Measurements from ENCODE around the gene PFKFB2. TPM values are rescaled to one million over a fixed set of nuclear protein-coding genes. Genes with fewer than 3 reads are reported as not detected.

The PFKFB2 gene
- total and polyA plus RNA-seq, 2 of the 8 experiments (the other 6 are each of a cell fraction or from before 2014, with no cell fraction given), result 6.7 to 19.1 TPM

GRCh38 chr1:207088701-207089626, 35.9 kb downstream of the PFKFB2 start, which contains the start of gene C4BPB:
C4BPB (plus strand) TSS chr1:207088860; CDS start chr1:207089532, 672 bp downstream.
- Histone ChIP-seq H3K18ac (ENCODE audit: extremely low read depth, low read length) (no peak within 1 kb of the TSS), H4K8ac (ENCODE audit: extremely low read depth, insufficient read depth, low read length) (no peak within 1 kb of the TSS), H3K79me1 (ENCODE audit: low read depth, low read length) (no peaks in the 10 kb centered on the region), H3K14ac (ENCODE audit: insufficient read length) (no peak within 1 kb of the TSS), H2AK5ac (ENCODE audit: low read depth, low read length) (no peak within 1 kb of the TSS), H3K79me2 (ENCODE audit: control insufficient read depth in 1 of 2, insufficient read depth in 2 of 2, low read length in 2 of 2) (no peaks in the 10 kb centered on the region), H3K4ac (replicated peaks; ENCODE audit: insufficient read length, low read depth, low read length) (no peak within 1 kb of the TSS), H2BK120ac (replicated peaks; ENCODE audit: low read depth, low read length) (no peak within 1 kb of the TSS), H2BK20ac (ENCODE audit: low read length) (no peak within 1 kb of the TSS), H3K4me2 (ENCODE audit: insufficient read depth in 1 of 2, low read depth in 2 of 2, low read length in 2 of 2) (no peak within 1 kb of the TSS), H3K4me1 (replicated peaks in 1 of 4; ENCODE audit: control insufficient read depth in 3 of 4, insufficient read depth in 4 of 4, low read length in 3 of 4) (peaks cover 0 to 3% (median 0%) of the 10 kb centered on the region in 4 experiments; a peak in 2 of 7 replicates), H4K5ac (ENCODE audit: insufficient read length, low read depth, low read length) (no peak within 1 kb of the TSS), H3K23me2 (ENCODE audit: low read depth, low read length) (no peaks in the 10 kb centered on the region), H3K23ac (ENCODE audit: insufficient read length) (peak within 1 kb of the TSS; percentile 15), H4K20me1 (replicated peaks in 1 of 2; ENCODE audit: control insufficient read depth in 1 of 2, insufficient read depth in 2 of 2, low read length in 2 of 2) (no peaks in the 10 kb centered on the region), H2BK5ac (ENCODE audit: low read depth, low read length) (no peak within 1 kb of the TSS), H3K9ac (replicated peaks in 1 of 4; ENCODE audit: extremely low read depth in 1 of 4, low read depth in 3 of 4, low read length in 3 of 4) (no peak within 1 kb of the TSS), H2AFZ (ENCODE audit: low read length) (no peak within 1 kb of the TSS), H3K27ac (ENCODE audit: low read depth, low read length) (no peak within 1 kb of the TSS), H3K9me3 (ENCODE audit: insufficient read depth in 2 of 2, low read depth in 1 of 2, low read length in 1 of 2) (no peaks in the 10 kb centered on the region), H3K4me3 (ENCODE audit: extremely low read depth in 1 of 4, insufficient read depth in 2 of 4, low read depth in 3 of 4, low read length in 4 of 4) (no peak within 1 kb of the TSS), H2BK15ac (ENCODE audit: low read length) (no peak within 1 kb of the TSS), H2BK12ac (ENCODE audit: low read depth, low read length) (no peak within 1 kb of the TSS), H4K91ac (replicated peaks; ENCODE audit: insufficient read length, low read length) (no peak within 1 kb of the TSS), H3K36me3 (ENCODE audit: control insufficient read depth in 2 of 4, insufficient read depth in 4 of 4, low read length in 3 of 4) (no peaks in the 10 kb centered on the region; a peak in 1 of 8 replicates), H3K56ac (replicated peaks; ENCODE audit: insufficient read length, low read depth, low read length) (no peak within 1 kb of the TSS), H3K27me3 (replicated peaks in 1 of 4; ENCODE audit: control insufficient read depth in 3 of 4, extremely low read depth in 1 of 4, insufficient read depth in 3 of 4, low read length in 3 of 4) (no peaks in the 10 kb centered on the region)
- CTCF ChIA-PET (ENCODE audit: partially characterized antibody), result interaction anchor here (0.9 to 1.0 kb wide), 2 partner anchors 11 to 39 kb away, joined by 3 read pairs; no protein-coding TSS in a partner anchor
- FAIRE-seq (no peak), DNase-seq (ENCODE audit: low read depth in 1 of 2, low spot score in 2 of 2) (no peak)
- POLR2A ChIA-PET (ENCODE audit: partially characterized antibody), result no interaction called here
- 91% methylated on average over 9 of the region's 9 CpGs; no CpG with 5 or more reads in 1 of the 2 experiments for WGBS, 2 experiments (ENCODE audit: extremely low coverage in 1 of 2, insufficient coverage in 1 of 2, insufficient read length in 1 of 2, insufficient replicate concordance in 2 of 2, low coverage in 1 of 2, low lambda C conversion rate in 2 of 2, missing lambda C conversion rate in 1 of 2)
- no peak for TF ChIP-seq BCL11A (IDR thresholded peaks at IDR 0.05; ENCODE audit: low read depth in 2 of 2, low read length in 2 of 2)
- no peak for TF ChIP-seq TBP (IDR thresholded peaks at IDR 0.05; ENCODE audit: low read depth, low read length)
- TF ChIP-seq EP300 (IDR thresholded peaks at IDR 0.05; ENCODE audit: borderline replicate concordance in 1 of 2, low read depth in 2 of 2, low read length in 2 of 2), result no peak
- TF ChIP-seq SP2 (IDR thresholded peaks at IDR 0.05; ENCODE audit: low read length), result no peak
- TF ChIP-seq, protein P1, sequence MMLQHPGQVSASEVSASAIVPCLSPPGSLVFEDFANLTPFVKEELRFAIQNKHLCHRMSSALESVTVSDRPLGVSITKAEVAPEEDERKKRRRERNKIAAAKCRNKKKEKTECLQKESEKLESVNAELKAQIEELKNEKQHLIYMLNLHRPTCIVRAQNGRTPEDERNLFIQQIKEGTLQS (IDR thresholded peaks at IDR 0.05; ENCODE audit: insufficient read depth, low read depth, low read length), result no peak
- no peak for TF ChIP-seq SP1 (IDR thresholded peaks at IDR 0.05; ENCODE audit: low read depth, low read length)
- TF ChIP-seq TAF1 (IDR thresholded peaks at IDR 0.05; ENCODE audit: low read depth, low read length), result no peak
- TF ChIP-seq CEBPB (IDR thresholded peaks at IDR 0.05; ENCODE audit: low read depth, low read length), result no peak
- TF ChIP-seq NRF1 (IDR thresholded peaks at IDR 0.05; ENCODE audit: low read depth, low read length), result no peak
- TF ChIP-seq CHD2 (IDR thresholded peaks at IDR 0.05; ENCODE audit: low read length), result no peak
- TF ChIP-seq RBBP5 (IDR thresholded peaks at IDR 0.05; ENCODE audit: borderline replicate concordance, low read depth, low read length), result no peak
- no peak for TF ChIP-seq BRCA1 (IDR thresholded peaks at IDR 0.05; ENCODE audit: low read depth, low read length)
- no peak for TF ChIP-seq CBX5 (IDR thresholded peaks at IDR 0.05; ENCODE audit: low read depth, low read length)

All from H1 (cell line).